ENCODE results near the gene HNRNPA1.

The HNRNPA1 gene

DNA sequence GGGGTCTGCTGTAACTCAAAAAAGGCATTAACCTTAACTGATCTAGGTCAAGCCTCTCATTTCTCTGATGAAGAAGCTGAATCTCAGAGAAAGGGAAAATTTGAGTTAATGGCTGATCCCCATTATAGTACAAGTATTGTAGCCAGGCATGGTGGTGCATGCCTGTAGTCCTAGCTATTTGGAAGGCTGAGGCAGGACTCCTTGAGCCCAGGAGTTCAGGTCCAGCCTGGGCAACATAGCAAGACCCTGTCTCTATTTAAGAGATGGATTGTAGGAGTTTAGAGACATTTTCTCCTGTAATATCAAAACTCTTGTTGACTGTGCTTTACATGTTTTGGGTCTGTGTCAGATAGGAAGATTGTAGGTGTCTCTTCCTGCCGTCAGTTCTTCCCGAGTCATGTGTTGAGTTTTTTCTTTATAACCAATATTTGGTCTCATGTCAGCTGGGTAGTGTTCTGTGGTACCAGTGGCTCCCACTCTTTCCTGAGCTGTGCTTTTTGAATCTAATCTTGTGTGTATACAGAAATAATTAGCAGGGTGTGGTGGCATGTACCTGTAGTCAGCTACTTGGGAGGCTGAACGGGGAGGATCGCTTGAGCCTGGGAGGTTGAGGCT, 53.0 kb downstream of the HNRNPA1 start:
- no peak overlapping the region for H3K27ac ChIP-seq
- no peak for TF ChIP-seq ZFX (IDR thresholded peaks at IDR 0.05)
- no peak for TF ChIP-seq CTCF (conservative IDR thresholded peaks at IDR 0.05)
